Vagina (tissue), 2 donors: ENCODE results near the gene SAMD3. TPM values are rescaled to one million over a fixed set of nuclear protein-coding genes. Genes with fewer than 3 reads are reported as not detected.
"Not testable (repeated sequence)": the region's sequence is repeated elsewhere in the genome, so short reads cannot be mapped to it uniquely, and the experiment has no call there.

Source experiments
- DNase-seq, 2 donors: peaks; one replicate each; pipeline ENCODE4 v3.0.0-alpha.2; 2017; ENCODE audit errors: extremely low spot score in 2 of 2
- H3K27ac ChIP-seq: fragments of 200-600 bp; sonication (generic); one replicate; pipeline ENCODE4 v1.5.1; 2019
- H3K27me3 ChIP-seq: fragments of 200-600 bp; sonication (generic); one replicate; pipeline ENCODE4 v1.5.1; 2019
- H3K36me3 ChIP-seq, 2 donors: fragments of 200-600 bp; sonication (generic); one replicate each; pipeline ENCODE4 v1.5.1; 2017 to 2019
- H3K4me1 ChIP-seq: fragments of 200-600 bp; sonication (generic); one replicate; pipeline ENCODE4 v1.5.1; 2019
- H3K4me3 ChIP-seq, 2 donors: fragments of 200-600 bp; sonication (generic); 1 replicate in 1 of 2; 2 replicates in 1 of 2; pipeline ENCODE4 v1.5.1; 2016 to 2019
- H3K9me3 ChIP-seq: fragments of 200-600 bp; sonication (generic); one replicate; pipeline ENCODE4 v1.5.1; 2019
- POLR2A ChIP-seq, 2 donors: fragments of 450-650 bp; IDR thresholded peaks; one replicate each; pipeline ENCODE4 v1.6.1; 2017; ENCODE audit warnings: antibody characterized with exemption in 2 of 2, mild to moderate bottlenecking in 2 of 2, moderate library complexity in 2 of 2
- POLR2AphosphoS5 ChIP-seq, 2 donors: sonication (generic); formaldehyde crosslinking; IDR thresholded peaks; one replicate each; pipeline ENCODE4 v1.9.0; 2017; ENCODE audit warnings: antibody characterized with exemption in 2 of 2, mild to moderate bottlenecking in 2 of 2, low read depth in 1 of 2; ENCODE audit not compliant: insufficient read depth in 1 of 2
- intact Hi-C: fragments of 100-400 bp; cut with DNase I; formaldehyde crosslinking; loops from one replicate; pipeline ENCODE4 v1.15.1; 2023
- total RNA-seq: library from RNA; depleted of rRNA; stranded (reverse); fragments of >200 nt; gene quantifications from one replicate; pipeline ENCODE4 v1.2.3, GENCODE V29; 2016
- TF ChIP-seq, protein P1 (sequence below), 3 experiments: fragments of 450-650 bp in 2 of 3; fragments of 200-600 bp in 1 of 3; sonication (generic) in 1 of 3; IDR thresholded peaks; one replicate each; pipeline ENCODE4 v1.5.1; 2017 to 2019; ENCODE audit warnings: antibody characterized with exemption in 3 of 3, mild to moderate bottlenecking in 2 of 3, moderate library complexity in 2 of 3

SAMD3 gene
- total RNA-seq, 1 donor from 2014 or later = 7.6 TPM

DNA sequence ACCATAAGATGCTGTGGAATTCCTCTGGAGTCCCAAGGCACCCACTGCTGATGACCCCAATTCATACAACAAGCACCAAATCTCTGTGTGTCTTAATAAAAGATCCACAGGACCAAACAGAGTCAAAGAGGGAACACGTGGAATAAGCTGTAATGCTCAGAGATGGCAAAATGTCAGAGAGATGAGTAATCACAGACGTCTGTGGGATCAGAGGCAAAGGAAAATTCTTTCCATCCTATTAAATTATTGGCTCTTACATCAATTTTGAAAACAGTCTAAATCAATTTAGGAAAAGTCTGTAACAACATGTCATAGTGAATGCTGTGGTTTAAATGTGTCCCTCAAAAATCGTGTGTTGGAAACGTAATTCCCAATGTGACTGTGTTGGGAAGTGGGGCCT, 17.5 kb upstream of the SAMD3 start:
- Histone ChIP-seq H3K27ac (no peak overlapping the region), H3K27me3 (no peaks in the 10 kb centered on the region), H3K4me1 (no peaks in the 10 kb centered on the region), H3K4me3 (no peak overlapping the region), H3K9me3 (no peaks in the 10 kb centered on the region), H3K36me3 (no peaks in the 10 kb centered on the region)
- intact Hi-C loops = no loop called here
- TF ChIP-seq POLR2AphosphoS5 (IDR thresholded peaks at IDR 0.05; ENCODE audit: insufficient read depth in 1 of 2, low read depth in 1 of 2) (no peak), POLR2A (IDR thresholded peaks at IDR 0.05) (no peak)
- TF ChIP-seq, protein P1, sequence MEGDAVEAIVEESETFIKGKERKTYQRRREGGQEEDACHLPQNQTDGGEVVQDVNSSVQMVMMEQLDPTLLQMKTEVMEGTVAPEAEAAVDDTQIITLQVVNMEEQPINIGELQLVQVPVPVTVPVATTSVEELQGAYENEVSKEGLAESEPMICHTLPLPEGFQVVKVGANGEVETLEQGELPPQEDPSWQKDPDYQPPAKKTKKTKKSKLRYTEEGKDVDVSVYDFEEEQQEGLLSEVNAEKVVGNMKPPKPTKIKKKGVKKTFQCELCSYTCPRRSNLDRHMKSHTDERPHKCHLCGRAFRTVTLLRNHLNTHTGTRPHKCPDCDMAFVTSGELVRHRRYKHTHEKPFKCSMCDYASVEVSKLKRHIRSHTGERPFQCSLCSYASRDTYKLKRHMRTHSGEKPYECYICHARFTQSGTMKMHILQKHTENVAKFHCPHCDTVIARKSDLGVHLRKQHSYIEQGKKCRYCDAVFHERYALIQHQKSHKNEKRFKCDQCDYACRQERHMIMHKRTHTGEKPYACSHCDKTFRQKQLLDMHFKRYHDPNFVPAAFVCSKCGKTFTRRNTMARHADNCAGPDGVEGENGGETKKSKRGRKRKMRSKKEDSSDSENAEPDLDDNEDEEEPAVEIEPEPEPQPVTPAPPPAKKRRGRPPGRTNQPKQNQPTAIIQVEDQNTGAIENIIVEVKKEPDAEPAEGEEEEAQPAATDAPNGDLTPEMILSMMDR (IDR thresholded peaks at IDR 0.05) = no peak
- DNase-seq = no peak

DNA sequence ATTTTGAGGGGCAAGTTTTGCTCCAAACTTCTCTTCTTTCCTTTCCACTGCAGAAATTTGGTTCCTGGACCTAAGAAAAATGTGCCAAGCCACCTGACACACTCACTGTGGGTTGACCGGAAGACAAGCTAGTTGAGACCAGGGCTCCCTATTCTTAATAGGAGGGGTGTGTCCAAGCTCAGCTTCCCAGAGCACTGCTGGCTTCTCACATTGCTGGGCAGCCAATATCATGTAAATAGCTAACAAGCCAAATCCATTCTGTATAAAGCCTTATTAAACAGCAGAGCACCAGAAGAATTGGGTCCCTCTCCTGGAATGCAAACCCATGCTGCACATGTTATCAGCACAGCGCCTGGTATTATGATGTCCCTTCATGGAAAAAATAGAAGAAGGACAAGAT, 17.0 kb upstream of the SAMD3 start:
- Histone ChIP-seq H3K4me1 (no peaks in the 10 kb centered on the region), H3K9me3 (no peaks in the 10 kb centered on the region), H3K4me3 (no peak overlapping the region), H3K27ac (no peak overlapping the region), H3K36me3 (no peaks in the 10 kb centered on the region), H3K27me3 (no peaks in the 10 kb centered on the region)
- TF ChIP-seq POLR2A (IDR thresholded peaks at IDR 0.05) (no peak), POLR2AphosphoS5 (IDR thresholded peaks at IDR 0.05; ENCODE audit: insufficient read depth in 1 of 2, low read depth in 1 of 2) (no peak)
- TF ChIP-seq, protein P1 (IDR thresholded peaks at IDR 0.05) = no peak
- intact Hi-C loops = no loop called here
- no peak for DNase-seq

DNA sequence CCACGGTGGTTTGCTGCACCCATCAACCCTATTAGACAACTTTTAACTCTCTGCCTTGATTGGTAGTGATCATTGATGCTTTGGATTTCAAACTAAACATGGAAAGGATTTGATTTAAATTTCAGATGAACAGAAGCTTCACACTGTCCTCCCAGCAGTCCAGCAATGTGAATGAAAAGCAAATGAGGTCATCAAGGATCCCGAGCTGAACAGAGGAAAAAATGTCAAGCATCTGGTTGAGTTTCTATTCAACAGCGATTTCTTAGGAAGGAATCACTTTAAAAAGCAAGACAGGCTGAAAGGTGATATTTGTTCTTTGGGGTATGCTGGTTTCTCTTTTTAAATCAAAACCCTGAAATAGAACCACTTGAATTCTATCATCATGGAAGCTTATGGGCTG, 10.6 kb upstream of the SAMD3 start:
- intact Hi-C loops = no loop called here
- Histone ChIP-seq H3K9me3 (no peaks in the 10 kb centered on the region), H3K36me3 (no peaks in the 10 kb centered on the region), H3K27me3 (no peaks in the 10 kb centered on the region), H3K4me3 (no peak overlapping the region), H3K27ac (no peak overlapping the region), H3K4me1 (no peaks in the 10 kb centered on the region)
- no peak for TF ChIP-seq POLR2AphosphoS5 (IDR thresholded peaks at IDR 0.05; ENCODE audit: insufficient read depth in 1 of 2, low read depth in 1 of 2)
- TF ChIP-seq, protein P1 (IDR thresholded peaks at IDR 0.05) = no peak
- TF ChIP-seq POLR2A (IDR thresholded peaks at IDR 0.05) = no peak
- no peak for DNase-seq

DNA sequence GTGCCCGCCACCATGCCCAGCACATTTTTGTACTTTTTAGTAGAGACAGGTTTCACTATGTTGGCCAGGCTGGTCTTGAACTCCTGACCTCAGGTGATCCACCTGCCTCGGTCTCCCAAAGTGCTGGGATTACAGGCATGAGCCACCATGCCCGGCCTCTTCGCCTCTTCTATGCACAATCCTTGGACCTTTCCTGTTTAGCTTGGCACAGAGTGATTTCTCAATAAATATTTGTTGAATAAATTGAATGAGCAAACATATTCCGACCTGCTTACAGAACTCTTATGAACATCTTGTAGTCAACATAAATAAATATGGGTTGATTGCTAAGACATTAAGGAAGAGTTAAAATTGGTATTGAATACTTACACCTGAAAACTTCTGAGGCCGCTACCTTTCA, 7.8 kb upstream of the SAMD3 start:
- intact Hi-C loops, DNase-seq, H3K36me3 ChIP-seq, H3K4me3 ChIP-seq, H3K4me1 ChIP-seq, H3K27ac ChIP-seq, H3K27me3 ChIP-seq, H3K9me3 ChIP-seq: not testable (repeated sequence)

DNA sequence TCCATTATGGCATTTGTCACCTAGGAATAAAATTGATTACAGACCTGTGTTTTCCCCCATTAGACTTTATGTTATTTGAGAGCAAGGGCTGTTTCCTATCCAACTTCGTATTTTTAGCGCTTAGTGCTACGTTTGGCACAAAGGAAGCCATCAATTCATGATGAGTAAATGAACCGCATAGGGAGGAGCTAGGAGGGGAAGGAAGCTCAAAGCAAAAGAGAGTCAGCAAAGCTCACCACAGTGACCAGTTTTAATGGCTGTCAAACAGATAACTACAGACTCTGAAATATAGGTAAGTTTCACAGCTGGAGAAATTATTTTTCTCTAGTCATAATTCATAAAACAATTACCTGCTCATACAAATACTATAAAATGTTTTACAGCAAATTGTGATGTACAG, 6.9 kb upstream of the SAMD3 start:
- no peaks in the 10 kb centered on the region for H3K36me3 ChIP-seq
- no peak overlapping the region for H3K4me3 ChIP-seq
- no peaks in the 10 kb centered on the region for H3K4me1 ChIP-seq
- H3K27me3 ChIP-seq = no peaks in the 10 kb centered on the region
- TF ChIP-seq, protein P1 (IDR thresholded peaks at IDR 0.05) = no peak
- H3K27ac ChIP-seq = no peak overlapping the region
- intact Hi-C loops = no loop called here
- no peaks in the 10 kb centered on the region for H3K9me3 ChIP-seq
- DNase-seq = no peak

DNA sequence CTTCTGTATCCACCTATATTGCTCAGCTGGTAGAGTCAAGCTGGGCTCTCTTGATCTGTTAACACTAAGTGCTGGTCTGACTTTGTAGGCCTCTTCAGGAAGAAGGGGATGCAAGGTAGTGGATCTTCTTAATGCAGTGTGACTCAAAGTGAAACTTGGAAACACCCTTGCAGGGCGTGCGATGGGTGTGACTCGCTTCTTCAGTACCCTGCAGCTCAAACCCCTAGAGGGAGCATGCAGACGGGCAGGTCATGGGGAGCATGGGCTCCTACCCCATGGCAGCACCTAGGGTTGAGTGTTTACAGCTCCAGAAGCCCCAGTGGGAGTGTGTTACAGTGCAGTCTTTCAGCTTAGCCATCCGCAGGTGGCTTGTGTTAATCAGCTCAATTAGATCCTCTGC, 757 bp upstream of the SAMD3 start:
- Histone ChIP-seq H3K27me3 (no peaks in the 10 kb centered on the region), H3K27ac (no peak overlapping the region), H3K36me3 (no peaks in the 10 kb centered on the region), H3K4me1 (no peaks in the 10 kb centered on the region), H3K4me3 (no peak overlapping the region), H3K9me3 (no peaks in the 10 kb centered on the region)
- intact Hi-C loops = no loop called here
- TF ChIP-seq POLR2AphosphoS5 (IDR thresholded peaks at IDR 0.05; ENCODE audit: insufficient read depth in 1 of 2, low read depth in 1 of 2) = no peak
- no peak for TF ChIP-seq POLR2A (IDR thresholded peaks at IDR 0.05)
- TF ChIP-seq, protein P1 (IDR thresholded peaks at IDR 0.05) = no peak
- DNase-seq = no peak
